Memory B cell (primary cell): ENCODE measurements around the gene SLC25A1.
"Not testable (repeated sequence)": the region's sequence is repeated elsewhere in the genome, so short reads cannot be mapped to it uniquely, and the experiment has no call there.

Experiments used
- ATAC-seq: fragments of 150-1000 bp; cut with Tn5 transposase; 2 replicates; pipeline ENCODE4 v1.10.0; 2021; ENCODE audit warnings: low read depth, mild to moderate bottlenecking, moderate library complexity
- DNase-seq, 2 donors: peaks; one replicate each; pipeline ENCODE4 v3.0.0; 2022; ENCODE audit warnings: low spot score in 2 of 2
- H3K27ac Mint-ChIP-seq: one replicate; pipeline ENCODE4 v1.8.0; 2022; ENCODE audit warnings: mild to moderate bottlenecking, moderate library complexity, mixed read lengths
- H3K27me3 Mint-ChIP-seq: one replicate; pipeline ENCODE4 v1.8.0; 2022; ENCODE audit warnings: mixed read lengths
- H3K36me3 Mint-ChIP-seq: one replicate; pipeline ENCODE4 v1.8.0; 2022; ENCODE audit warnings: mild to moderate bottlenecking, mixed read lengths
- H3K4me1 Mint-ChIP-seq: one replicate; pipeline ENCODE4 v1.8.0; 2022; ENCODE audit warnings: mixed read lengths
- H3K4me3 Mint-ChIP-seq: one replicate; pipeline ENCODE4 v1.8.0; 2022; ENCODE audit warnings: mild to moderate bottlenecking, moderate library complexity, mixed read lengths
- H3K9me3 Mint-ChIP-seq: one replicate; pipeline ENCODE4 v1.8.0; 2022; ENCODE audit warnings: mixed read lengths

SLC25A1 gene

GRCh38 chr22:19169947-19170318 lies 8.6 kb downstream of the SLC25A1 start:
- Mint-ChIP-seq H3K4me1 (peaks cover 36% of the 10 kb centered on the region), H3K36me3 (no peaks in the 10 kb centered on the region), H3K9me3 (no peaks in the 10 kb centered on the region), H3K4me3 (peak overlapping the region; percentile 98), H3K27me3 (peaks cover 19% of the 10 kb centered on the region), H3K27ac (no peak overlapping the region)
- DNase-seq (no peak), ATAC-seq (no peak)

- H3K4me3 Mint-ChIP-seq, result peak overlapping the region; percentile 60
- no peak for ATAC-seq
- peaks cover 32% of the 10 kb centered on the region for H3K4me1 Mint-ChIP-seq
- H3K27me3 Mint-ChIP-seq, result peaks cover 19% of the 10 kb centered on the region
- H3K36me3 Mint-ChIP-seq, result no peaks in the 10 kb centered on the region
- H3K27ac Mint-ChIP-seq, result no peak overlapping the region
- no peaks in the 10 kb centered on the region for H3K9me3 Mint-ChIP-seq
- DNase-seq, result peak in 1 of 2 donors; percentile 17
These were observed 9.3 kb downstream of the SLC25A1 start for GRCh38 chr22:19169002-19169946.

GRCh38 chr22:19168088-19168890 lies 10.2 kb downstream of the SLC25A1 start:
- no peaks in the 10 kb centered on the region for H3K36me3 Mint-ChIP-seq
- no peak overlapping the region for H3K4me3 Mint-ChIP-seq
- H3K4me1 Mint-ChIP-seq, result peaks cover 24% of the 10 kb centered on the region
- no peaks in the 10 kb centered on the region for H3K9me3 Mint-ChIP-seq
- no peak overlapping the region for H3K27ac Mint-ChIP-seq
- no peak for DNase-seq
- no peak for ATAC-seq
- H3K27me3 Mint-ChIP-seq, result peaks cover 21% of the 10 kb centered on the region

- Mint-ChIP-seq H3K4me1 (peaks cover 14% of the 10 kb centered on the region), H3K27ac (no peak overlapping the region), H3K27me3 (peaks cover 21% of the 10 kb centered on the region), H3K9me3 (no peaks in the 10 kb centered on the region), H3K4me3 (no peak overlapping the region), H3K36me3 (no peaks in the 10 kb centered on the region)
- no peak for DNase-seq
- ATAC-seq, result no peak
These were observed 11.2 kb downstream of the SLC25A1 start for GRCh38 chr22:19167106-19167869.

- Mint-ChIP-seq H3K27ac (no peak overlapping the region), H3K36me3 (no peaks in the 10 kb centered on the region), H3K4me1 (peaks cover 11% of the 10 kb centered on the region), H3K9me3 (no peaks in the 10 kb centered on the region), H3K27me3 (peaks cover 21% of the 10 kb centered on the region), H3K4me3 (no peak overlapping the region)
- no peak for DNase-seq
- no peak for ATAC-seq
These were observed 12.1 kb downstream of the SLC25A1 start for GRCh38 chr22:19166421-19166820.

- ATAC-seq, result no peak
- no peak for DNase-seq
- H3K9me3 Mint-ChIP-seq, result no peaks in the 10 kb centered on the region
- peaks cover 19% of the 10 kb centered on the region for H3K27me3 Mint-ChIP-seq
- no peak overlapping the region for H3K4me3 Mint-ChIP-seq
- H3K36me3 Mint-ChIP-seq, result no peaks in the 10 kb centered on the region
- H3K4me1 Mint-ChIP-seq, result peaks cover under 1% of the 10 kb centered on the region
- H3K27ac Mint-ChIP-seq, result no peak overlapping the region
These were observed 14.1 kb downstream of the SLC25A1 start for GRCh38 chr22:19164425-19164824.

- DNase-seq, ATAC-seq, H3K27me3 Mint-ChIP-seq, H3K4me1 Mint-ChIP-seq, H3K9me3 Mint-ChIP-seq, H3K4me3 Mint-ChIP-seq, H3K27ac Mint-ChIP-seq, H3K36me3 Mint-ChIP-seq: not testable (repeated sequence)
These were observed 19.9 kb downstream of the SLC25A1 start for GRCh38 chr22:19158649-19159048.

- H3K27me3 Mint-ChIP-seq, result peaks cover 19% of the 10 kb centered on the region
- not testable (repeated sequence) for H3K36me3 Mint-ChIP-seq, ATAC-seq, H3K9me3 Mint-ChIP-seq, DNase-seq, H3K27ac Mint-ChIP-seq, H3K4me3 Mint-ChIP-seq, H3K4me1 Mint-ChIP-seq
These were observed 22.4 kb downstream of the SLC25A1 start for GRCh38 chr22:19156109-19156508.

- H3K4me3 Mint-ChIP-seq, result no peak overlapping the region
- H3K27me3 Mint-ChIP-seq, result peaks cover 23% of the 10 kb centered on the region
- H3K36me3 Mint-ChIP-seq, result peaks cover 3% of the 10 kb centered on the region
- DNase-seq, result no peak
- peaks cover 6% of the 10 kb centered on the region for H3K4me1 Mint-ChIP-seq
- ATAC-seq, result no peak
- H3K27ac Mint-ChIP-seq, result no peak overlapping the region
- H3K9me3 Mint-ChIP-seq, result peaks cover 3% of the 10 kb centered on the region
These were observed 25.3 kb downstream of the SLC25A1 start for GRCh38 chr22:19152942-19153883.

- ATAC-seq (no peak), DNase-seq (no peak)
- Mint-ChIP-seq H3K9me3 (peaks cover 3% of the 10 kb centered on the region), H3K27ac (no peak overlapping the region), H3K4me1 (peaks cover 6% of the 10 kb centered on the region), H3K36me3 (peaks cover 3% of the 10 kb centered on the region), H3K27me3 (peaks cover 23% of the 10 kb centered on the region), H3K4me3 (peak overlapping the region; percentile 71)
These were observed 27.0 kb downstream of the SLC25A1 start for GRCh38 chr22:19151329-19152191.

GRCh38 chr22:19150482-19151328 lies 27.8 kb downstream of the SLC25A1 start:
- Mint-ChIP-seq H3K4me3 (peak overlapping the region; percentile 71), H3K9me3 (peaks cover 3% of the 10 kb centered on the region), H3K27ac (no peak overlapping the region), H3K36me3 (peaks cover 3% of the 10 kb centered on the region), H3K27me3 (peaks cover 23% of the 10 kb centered on the region), H3K4me1 (peaks cover 6% of the 10 kb centered on the region)
- no peak for ATAC-seq
- DNase-seq, result no peak

- ATAC-seq, result no peak
- H3K4me3 Mint-ChIP-seq, result peak within 1 kb of the TSS; percentile 71
- DNase-seq, result no peak
- peaks cover 3% of the 10 kb centered on the region for H3K9me3 Mint-ChIP-seq
- no peak within 1 kb of the TSS for H3K27ac Mint-ChIP-seq
- peaks cover 3% of the 10 kb centered on the region for H3K36me3 Mint-ChIP-seq
- H3K4me1 Mint-ChIP-seq, result peaks cover 6% of the 10 kb centered on the region
- H3K27me3 Mint-ChIP-seq, result peaks cover 23% of the 10 kb centered on the region
These were observed 28.5 kb downstream of the SLC25A1 start, which contains the start of gene GSC2 for GRCh38 chr22:19149991-19150390. Gene GSC2 (minus strand): TSS chr22:19150292. CDS start chr22:19150283, 9 bp downstream.
